Measurements from ENCODE around the gene SGCD.

The SGCD gene

GRCh38 chr5:156421798-156422197 lies 94.8 kb downstream of the SGCD start:
- no peaks in the 10 kb centered on the region for H3K9me3 ChIP-seq (ENCODE audit: severe bottlenecking)
- no peak overlapping the region for H3K27ac ChIP-seq
- no peaks in the 10 kb centered on the region for H3K36me3 ChIP-seq
- no peaks in the 10 kb centered on the region for H3K27me3 ChIP-seq (ENCODE audit: insufficient read depth, low read depth, severe bottlenecking)
- DNase-seq = no peak
- no peak for TF ChIP-seq CTCF (IDR thresholded peaks at IDR 0.05; ENCODE audit: low read depth, low read length)
- no peak overlapping the region for H3K4me3 ChIP-seq (ENCODE audit: low read depth, low read length)

DNA sequence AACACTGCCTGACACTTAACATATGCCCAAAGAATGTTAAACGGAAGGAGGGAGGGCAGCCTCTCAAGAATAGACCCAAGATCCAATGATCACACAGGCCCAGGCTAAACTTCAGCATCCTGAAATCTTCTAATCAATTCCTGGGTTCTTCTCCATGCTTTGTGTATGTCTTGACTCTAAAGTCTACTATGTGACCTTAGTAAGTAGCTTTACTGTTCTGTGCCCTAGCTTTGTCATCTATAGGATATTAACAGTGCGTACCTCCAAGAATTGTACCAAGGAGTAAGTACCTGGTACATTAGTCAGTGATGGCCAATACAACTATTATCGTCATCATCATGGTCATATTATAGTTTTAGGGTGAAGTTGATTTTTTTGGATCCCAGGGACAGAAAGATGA lies 96.6 kb downstream of the SGCD start:
- DNase-seq = no peak
- Histone ChIP-seq H3K36me3 (no peaks in the 10 kb centered on the region), H3K27me3 (ENCODE audit: insufficient read depth, low read depth, severe bottlenecking) (no peaks in the 10 kb centered on the region), H3K4me3 (ENCODE audit: low read depth, low read length) (no peak overlapping the region), H3K9me3 (ENCODE audit: severe bottlenecking) (no peaks in the 10 kb centered on the region), H3K27ac (no peak overlapping the region)
- TF ChIP-seq CTCF (IDR thresholded peaks at IDR 0.05; ENCODE audit: low read depth, low read length) = no peak

DNA sequence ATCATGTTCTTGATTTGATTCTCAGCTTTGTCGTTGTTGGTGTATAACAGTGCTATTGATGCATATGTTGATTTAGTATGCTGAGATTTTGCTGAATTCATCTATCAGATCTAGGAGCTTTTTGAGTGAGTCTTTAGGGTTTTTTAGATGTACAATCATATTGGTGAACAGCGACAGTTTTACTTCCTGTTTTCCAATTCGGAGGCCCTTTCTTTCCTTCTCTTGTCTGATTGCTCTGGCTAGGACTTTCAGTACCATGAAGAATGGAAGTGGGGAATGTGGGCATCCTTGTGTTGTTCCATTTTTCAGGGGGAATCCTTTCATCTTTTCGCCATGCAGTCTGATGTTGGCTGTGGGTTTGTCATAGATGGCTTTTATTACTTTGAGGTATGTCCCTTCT lies 100.4 kb downstream of the SGCD start:
- TF ChIP-seq CTCF (IDR thresholded peaks at IDR 0.05; ENCODE audit: low read depth, low read length) = no peak
- no peaks in the 10 kb centered on the region for H3K9me3 ChIP-seq (ENCODE audit: severe bottlenecking)
- H3K4me3 ChIP-seq (ENCODE audit: low read depth, low read length) = no peak overlapping the region
- no peaks in the 10 kb centered on the region for H3K27me3 ChIP-seq (ENCODE audit: insufficient read depth, low read depth, severe bottlenecking)
- H3K36me3 ChIP-seq = no peaks in the 10 kb centered on the region
- no peak for DNase-seq
- no peak overlapping the region for H3K27ac ChIP-seq

DNA sequence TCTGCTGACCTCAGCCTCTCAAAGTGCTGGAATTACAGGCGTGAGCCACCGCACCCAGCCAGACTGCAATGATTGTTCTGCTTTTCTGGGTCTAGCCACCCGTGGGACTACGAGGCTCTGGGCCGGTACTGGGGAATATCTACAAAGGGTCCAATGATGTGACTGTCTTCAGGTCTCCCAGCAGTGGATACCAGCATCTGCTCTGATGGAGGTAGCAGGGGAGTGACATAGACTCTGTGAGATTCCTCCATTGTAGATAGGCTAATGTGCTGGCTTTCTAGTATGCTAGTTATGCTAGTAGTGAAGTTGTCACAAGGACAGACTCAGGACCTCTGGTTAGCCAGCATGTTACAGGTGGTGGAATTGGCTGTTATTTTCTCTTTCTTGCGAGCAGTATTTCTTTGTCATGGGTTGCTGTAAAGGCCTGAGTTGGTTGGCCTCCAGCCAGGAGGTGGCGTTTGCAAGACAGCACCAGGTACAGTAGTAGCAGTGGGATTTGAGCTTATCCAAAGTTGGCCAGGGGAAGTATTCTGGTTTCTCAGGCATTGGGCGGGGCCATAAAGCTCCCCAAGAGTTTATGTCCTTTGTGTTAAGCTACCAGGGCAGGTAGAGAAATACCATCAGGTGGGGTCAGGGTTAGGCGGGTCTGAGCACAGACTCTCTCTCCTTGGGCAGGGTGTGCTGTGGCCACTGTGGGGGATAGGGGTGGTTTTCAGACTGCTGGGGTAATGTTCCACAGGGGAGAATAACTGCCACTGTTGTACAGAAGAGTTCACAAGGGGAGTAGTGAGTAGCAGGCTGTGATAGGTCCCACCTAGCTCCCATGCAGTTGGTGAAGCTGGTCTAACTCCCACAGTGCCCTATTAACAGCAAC lies 105.2 kb downstream of the SGCD start:
- TF ChIP-seq CTCF (IDR thresholded peaks at IDR 0.05; ENCODE audit: low read depth, low read length) = no peak
- no peak for DNase-seq
- H3K27ac ChIP-seq = no peak overlapping the region
- H3K4me3 ChIP-seq (ENCODE audit: low read depth, low read length) = no peak overlapping the region
- no peaks in the 10 kb centered on the region for H3K27me3 ChIP-seq (ENCODE audit: insufficient read depth, low read depth, severe bottlenecking)
- no peaks in the 10 kb centered on the region for H3K9me3 ChIP-seq (ENCODE audit: severe bottlenecking)
- no peaks in the 10 kb centered on the region for H3K36me3 ChIP-seq

GRCh38 chr5:156432830-156433105 lies 105.8 kb downstream of the SGCD start:
- no peak for DNase-seq
- no peak for TF ChIP-seq CTCF (IDR thresholded peaks at IDR 0.05; ENCODE audit: low read depth, low read length)
- Histone ChIP-seq H3K9me3 (ENCODE audit: severe bottlenecking) (no peaks in the 10 kb centered on the region), H3K27ac (no peak overlapping the region), H3K4me3 (ENCODE audit: low read depth, low read length) (no peak overlapping the region), H3K27me3 (ENCODE audit: insufficient read depth, low read depth, severe bottlenecking) (no peaks in the 10 kb centered on the region), H3K36me3 (no peaks in the 10 kb centered on the region)

DNA sequence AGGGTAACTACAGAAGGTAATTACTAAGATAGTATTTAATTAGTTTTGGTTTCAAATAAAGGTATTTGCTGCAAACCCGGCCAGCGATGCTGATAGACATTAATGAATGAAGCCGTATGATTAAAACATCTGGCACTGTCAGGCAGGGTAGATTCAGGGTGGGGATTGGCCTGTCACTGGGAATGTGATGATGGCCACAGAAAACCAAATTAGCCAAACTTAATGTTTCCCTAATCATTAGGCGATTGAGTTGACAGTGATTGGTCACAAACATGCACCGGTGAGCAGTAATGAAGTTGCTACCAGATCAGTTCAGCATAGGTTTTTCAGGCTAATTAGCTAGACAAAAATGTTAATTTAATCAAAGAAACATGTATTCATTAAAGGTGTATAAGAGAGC lies 107.5 kb downstream of the SGCD start:
- DNase-seq = no peak
- Histone ChIP-seq H3K9me3 (ENCODE audit: severe bottlenecking) (no peaks in the 10 kb centered on the region), H3K27ac (no peak overlapping the region), H3K36me3 (no peaks in the 10 kb centered on the region), H3K27me3 (ENCODE audit: insufficient read depth, low read depth, severe bottlenecking) (no peaks in the 10 kb centered on the region), H3K4me3 (ENCODE audit: low read depth, low read length) (no peak overlapping the region)
- TF ChIP-seq CTCF (IDR thresholded peaks at IDR 0.05; ENCODE audit: low read depth, low read length) = no peak

Data from WERI-Rb-1 (cell line).